HCT116 (cell line): ENCODE results near the gene SYNGAP1. TPM values are rescaled to one million over a fixed set of nuclear protein-coding genes. Genes with fewer than 3 reads are reported as not detected.

Source experiments
- ATAC-seq: fragments of 200-7000 bp; cut with Tn5 transposase; 2 replicates; pipeline ENCODE4 v1.9.1; 2020; ENCODE audit warnings: mild to moderate bottlenecking, moderate library complexity
- BruUV-seq: library from RNA; stranded (reverse); fragments of 400-500 nt; replicated peaks from 2 replicates; lab custom pipeline; 2021; lab: Mats Ljungman, UMichigan
- CTCF ChIA-PET: fragments of 300-600 bp; sonication (Branson Sonifier 250); formaldehyde crosslinking; loops from one replicate; lab custom pipeline; 2021; ENCODE audit warnings: antibody characterized with exemption; lab: Charles Lee
- POLR2A ChIA-PET: fragments of 300-600, 350-600 bp; sonication (Branson Sonifier 250); formaldehyde crosslinking; loops from one replicate; lab custom pipeline; 2021; ENCODE audit warnings: antibody characterized with exemption; lab: Charles Lee
- RAD21 ChIA-PET, 2 experiments: fragments of 300-600 bp; sonication (Branson Sonifier 250); formaldehyde crosslinking; loops; one replicate each; lab custom pipeline; 2023; ENCODE audit warnings: low total read pairs in 2 of 2; ENCODE audit not compliant: uncharacterized antibody in 2 of 2, unreplicated experiment in 2 of 2, low non-redundant PET in 1 of 2; lab: Charles Lee
- DNase-seq: peaks from one replicate; pipeline ENCODE4 v3.0.0-alpha.2; 2010; ENCODE audit warnings: low read depth, low spot score
- H2AFZ ChIP-seq: fragments of 200-600 bp; shearing (Covaris generic), sonication (generic); 2 replicates; pipeline ENCODE4 v1.6.1; 2017; ENCODE audit warnings: low read depth, mixed run types, mixed read lengths, antibody characterized with exemption, low read length; ENCODE audit not compliant: poor library complexity, severe bottlenecking
- H3K27ac ChIP-seq: 2 replicates; pipeline ENCODE4 v1.5.1; 2012; ENCODE audit warnings: low read depth, low read length
- H3K27me3 ChIP-seq: fragments of 200-600 bp; sonication (generic); 2 replicates; pipeline ENCODE4 v1.6.1; 2016; ENCODE audit warnings: mixed run types, low read length, mixed read lengths; ENCODE audit not compliant: insufficient read depth
- H3K36me3 ChIP-seq, 2 experiments: fragments of 200-500 bp in 1 of 2; fragments of 200-600 bp in 1 of 2; sonication (Bioruptor generic) in 1 of 2; sonication (generic) in 1 of 2; 2 replicates each; pipeline versions ENCODE4 v1.5.1 to v1.6.1; 2014 to 2016; ENCODE audit warnings: low read length in 2 of 2, inconsistent platforms in 1 of 2, mixed read lengths in 1 of 2, mixed run types in 1 of 2; ENCODE audit not compliant: insufficient read depth in 2 of 2, control insufficient read depth in 1 of 2
- H3K4me1 ChIP-seq, 2 experiments: fragments of 200-600 bp in 1 of 2; sonication (generic) in 1 of 2; 2 replicates each; pipeline versions ENCODE4 v1.5.1 to v1.6.1; 2012 to 2017; ENCODE audit warnings: low read length in 2 of 2, inconsistent platforms in 1 of 2, mild to moderate bottlenecking in 1 of 2, mixed read lengths in 1 of 2, mixed run types in 1 of 2, moderate library complexity in 1 of 2; ENCODE audit not compliant: insufficient read depth in 2 of 2, control insufficient read depth in 1 of 2
- H3K4me2 ChIP-seq: fragments of 200-600 bp; sonication (generic); 2 replicates; pipeline ENCODE4 v1.6.1; 2017; ENCODE audit warnings: mixed run types, low read length, mixed read lengths
- H3K4me3 ChIP-seq, 2 experiments: fragments of 200-600 bp in 1 of 2; sonication (generic) in 1 of 2; replicated peaks in 1 of 2; 2 replicates each; pipeline ENCODE4 v1.5.1; 2011 to 2016; ENCODE audit warnings: low read length in 2 of 2, control low read depth in 1 of 2, low read depth in 1 of 2, mild to moderate bottlenecking in 1 of 2, mixed read lengths in 1 of 2, mixed run types in 1 of 2
- H3K79me2 ChIP-seq: fragments of 200-600 bp; sonication (generic); 2 replicates; pipeline ENCODE4 v1.6.1; 2017; ENCODE audit warnings: mild to moderate bottlenecking, mixed run types, low read length, moderate library complexity, mixed read lengths; ENCODE audit not compliant: insufficient read depth
- H3K9ac ChIP-seq: fragments of 200-600 bp; sonication (generic); 2 replicates; pipeline ENCODE4 v1.6.1; 2016; ENCODE audit warnings: low read length, mixed read lengths
- H3K9me2 ChIP-seq: fragments of 200-600 bp; sonication (generic), shearing (Covaris generic); 2 replicates; pipeline ENCODE4 v1.6.1; 2017; ENCODE audit warnings: mixed run types, mild to moderate bottlenecking, moderate library complexity; ENCODE audit not compliant: insufficient read depth
- H3K9me3 ChIP-seq, 2 experiments: fragments of 200-500 bp in 1 of 2; fragments of 200-600 bp in 1 of 2; sonication (Bioruptor generic) in 1 of 2; sonication (generic) in 1 of 2; 2 replicates each; pipeline ENCODE4 v1.6.1; 2014 to 2017; ENCODE audit warnings: low read length in 2 of 2, mixed read lengths in 2 of 2, inconsistent platforms in 1 of 2, low read depth in 1 of 2, mild to moderate bottlenecking in 1 of 2, mixed run types in 1 of 2, moderate library complexity in 1 of 2; ENCODE audit not compliant: control insufficient read depth in 1 of 2, insufficient read depth in 1 of 2
- H4K20me1 ChIP-seq: fragments of 200-600 bp; sonication (generic), shearing (Covaris generic); 2 replicates; pipeline ENCODE4 v1.6.1; 2017; ENCODE audit warnings: mixed run types, mild to moderate bottlenecking, moderate library complexity; ENCODE audit not compliant: insufficient read depth
- CEBPB ChIP-seq: IDR thresholded peaks from 2 replicates; pipeline ENCODE4 v1.6.1; 2012; ENCODE audit warnings: low read depth
- EGR1 ChIP-seq: IDR thresholded peaks from 2 replicates; pipeline ENCODE4 v1.6.1; 2012; ENCODE audit warnings: low read depth
- ELF1 ChIP-seq: IDR thresholded peaks from 2 replicates; pipeline ENCODE4 v1.6.1; 2012; ENCODE audit warnings: low read depth, borderline replicate concordance
- EZH2 ChIP-seq: fragments of 200-600 bp; sonication (generic); IDR thresholded peaks from 2 replicates; pipeline ENCODE4 v1.6.1; 2017; ENCODE audit warnings: antibody characterized with exemption, mixed run types
- FOSL1 ChIP-seq: IDR thresholded peaks from 2 replicates; pipeline ENCODE4 v1.6.1; 2012; ENCODE audit warnings: low read depth
- JUND ChIP-seq: IDR thresholded peaks from 2 replicates; pipeline ENCODE4 v1.6.1; 2012
- MAX ChIP-seq: IDR thresholded peaks from 2 replicates; pipeline ENCODE4 v1.6.1; 2012
- POLR2A ChIP-seq: IDR thresholded peaks from 2 replicates; pipeline ENCODE4 v1.7.0; 2011; ENCODE audit warnings: borderline replicate concordance; ENCODE audit not compliant: insufficient read depth, insufficient read length; ENCODE audit errors: extremely low read depth
- POLR2AphosphoS5 ChIP-seq: IDR thresholded peaks from 2 replicates; pipeline ENCODE4 v1.6.1; 2011; ENCODE audit warnings: mild to moderate bottlenecking, low read depth, low read length, moderate library complexity
- RAD21 ChIP-seq: IDR thresholded peaks from 2 replicates; pipeline ENCODE4 v1.6.1; 2012; ENCODE audit warnings: low read depth, mild to moderate bottlenecking
- SIN3A ChIP-seq: IDR thresholded peaks from 2 replicates; pipeline ENCODE4 v1.6.1; 2012; ENCODE audit warnings: low read depth
- SP1 ChIP-seq: IDR thresholded peaks from 2 replicates; pipeline ENCODE4 v1.6.1; 2012; ENCODE audit warnings: low read depth
- TCF7L2 ChIP-seq: IDR thresholded peaks from 2 replicates; pipeline ENCODE4 v1.7.0; 2011; ENCODE audit warnings: borderline replicate concordance, inconsistent platforms; ENCODE audit not compliant: insufficient read depth, insufficient read length; ENCODE audit errors: extremely low read depth
- intact Hi-C: fragments of 100-400 bp; cut with micrococcal nuclease; formaldehyde crosslinking; loops from 2 replicates; pipeline ENCODE4 v1.10.0; 2022
- total RNA-seq: library from RNA; stranded (reverse); gene quantifications from one replicate; pipeline ENCODE4 v1.2.1, GENCODE V29; 2021; ENCODE audit not compliant: unreplicated experiment
- TF ChIP-seq, protein P1 (sequence below): IDR thresholded peaks from 2 replicates; pipeline ENCODE4 v1.6.1; 2012; ENCODE audit warnings: low read depth
- TF ChIP-seq, protein P2 (sequence below): IDR thresholded peaks from 2 replicates; pipeline ENCODE4 v1.6.1; 2012
- TF ChIP-seq, protein P3 (sequence below), 3 experiments: fragments of 200-600 bp in 1 of 3; sonication (generic) in 1 of 3; IDR thresholded peaks in 2 of 3; conservative IDR thresholded peaks in 1 of 3; 2 replicates each; pipeline ENCODE4 v1.5.1; 2012 to 2017; ENCODE audit warnings: low read depth in 2 of 3, low read length in 2 of 3, antibody characterized with exemption in 1 of 3, borderline replicate concordance in 1 of 3, control low read depth in 1 of 3, mild to moderate bottlenecking in 1 of 3, mixed read lengths in 1 of 3, mixed run types in 1 of 3, moderate library complexity in 1 of 3; ENCODE audit not compliant: insufficient read depth in 1 of 3

SYNGAP1 gene
- total RNA-seq, 1 experiment from 2014 or later, result 11.5 TPM

- ChIA-PET RAD21 (no interaction called here), POLR2A (no interaction called here), CTCF (no interaction called here)
- H3K9me2 ChIP-seq, result no peaks in the 10 kb centered on the region
- no peak overlapping the region for H3K27ac ChIP-seq
- H3K4me3 ChIP-seq, result no peak overlapping the region
- DNase-seq, result no peak
- H3K4me2 ChIP-seq, result no peak overlapping the region
- no TSS peak for BruUV-seq
- H3K27me3 ChIP-seq, result no peaks in the 10 kb centered on the region
- intact Hi-C loops, result no loop called here
- TF ChIP-seq CEBPB (no peak), POLR2A (no peak), JUND (no peak), RAD21 (no peak), SP1 (no peak), EZH2 (no peak), MAX (no peak), ELF1 (no peak), EGR1 (no peak), FOSL1 (no peak), POLR2AphosphoS5 (no peak), TCF7L2 (no peak), SIN3A (no peak)
- TF ChIP-seq, protein P1, sequence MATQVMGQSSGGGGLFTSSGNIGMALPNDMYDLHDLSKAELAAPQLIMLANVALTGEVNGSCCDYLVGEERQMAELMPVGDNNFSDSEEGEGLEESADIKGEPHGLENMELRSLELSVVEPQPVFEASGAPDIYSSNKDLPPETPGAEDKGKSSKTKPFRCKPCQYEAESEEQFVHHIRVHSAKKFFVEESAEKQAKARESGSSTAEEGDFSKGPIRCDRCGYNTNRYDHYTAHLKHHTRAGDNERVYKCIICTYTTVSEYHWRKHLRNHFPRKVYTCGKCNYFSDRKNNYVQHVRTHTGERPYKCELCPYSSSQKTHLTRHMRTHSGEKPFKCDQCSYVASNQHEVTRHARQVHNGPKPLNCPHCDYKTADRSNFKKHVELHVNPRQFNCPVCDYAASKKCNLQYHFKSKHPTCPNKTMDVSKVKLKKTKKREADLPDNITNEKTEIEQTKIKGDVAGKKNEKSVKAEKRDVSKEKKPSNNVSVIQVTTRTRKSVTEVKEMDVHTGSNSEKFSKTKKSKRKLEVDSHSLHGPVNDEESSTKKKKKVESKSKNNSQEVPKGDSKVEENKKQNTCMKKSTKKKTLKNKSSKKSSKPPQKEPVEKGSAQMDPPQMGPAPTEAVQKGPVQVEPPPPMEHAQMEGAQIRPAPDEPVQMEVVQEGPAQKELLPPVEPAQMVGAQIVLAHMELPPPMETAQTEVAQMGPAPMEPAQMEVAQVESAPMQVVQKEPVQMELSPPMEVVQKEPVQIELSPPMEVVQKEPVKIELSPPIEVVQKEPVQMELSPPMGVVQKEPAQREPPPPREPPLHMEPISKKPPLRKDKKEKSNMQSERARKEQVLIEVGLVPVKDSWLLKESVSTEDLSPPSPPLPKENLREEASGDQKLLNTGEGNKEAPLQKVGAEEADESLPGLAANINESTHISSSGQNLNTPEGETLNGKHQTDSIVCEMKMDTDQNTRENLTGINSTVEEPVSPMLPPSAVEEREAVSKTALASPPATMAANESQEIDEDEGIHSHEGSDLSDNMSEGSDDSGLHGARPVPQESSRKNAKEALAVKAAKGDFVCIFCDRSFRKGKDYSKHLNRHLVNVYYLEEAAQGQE, result no peak
- TF ChIP-seq, protein P2, sequence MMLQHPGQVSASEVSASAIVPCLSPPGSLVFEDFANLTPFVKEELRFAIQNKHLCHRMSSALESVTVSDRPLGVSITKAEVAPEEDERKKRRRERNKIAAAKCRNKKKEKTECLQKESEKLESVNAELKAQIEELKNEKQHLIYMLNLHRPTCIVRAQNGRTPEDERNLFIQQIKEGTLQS, result no peak
- TF ChIP-seq, protein P3, sequence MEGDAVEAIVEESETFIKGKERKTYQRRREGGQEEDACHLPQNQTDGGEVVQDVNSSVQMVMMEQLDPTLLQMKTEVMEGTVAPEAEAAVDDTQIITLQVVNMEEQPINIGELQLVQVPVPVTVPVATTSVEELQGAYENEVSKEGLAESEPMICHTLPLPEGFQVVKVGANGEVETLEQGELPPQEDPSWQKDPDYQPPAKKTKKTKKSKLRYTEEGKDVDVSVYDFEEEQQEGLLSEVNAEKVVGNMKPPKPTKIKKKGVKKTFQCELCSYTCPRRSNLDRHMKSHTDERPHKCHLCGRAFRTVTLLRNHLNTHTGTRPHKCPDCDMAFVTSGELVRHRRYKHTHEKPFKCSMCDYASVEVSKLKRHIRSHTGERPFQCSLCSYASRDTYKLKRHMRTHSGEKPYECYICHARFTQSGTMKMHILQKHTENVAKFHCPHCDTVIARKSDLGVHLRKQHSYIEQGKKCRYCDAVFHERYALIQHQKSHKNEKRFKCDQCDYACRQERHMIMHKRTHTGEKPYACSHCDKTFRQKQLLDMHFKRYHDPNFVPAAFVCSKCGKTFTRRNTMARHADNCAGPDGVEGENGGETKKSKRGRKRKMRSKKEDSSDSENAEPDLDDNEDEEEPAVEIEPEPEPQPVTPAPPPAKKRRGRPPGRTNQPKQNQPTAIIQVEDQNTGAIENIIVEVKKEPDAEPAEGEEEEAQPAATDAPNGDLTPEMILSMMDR (IDR thresholded peaks at IDR 0.05 in 2 of 3, conservative IDR thresholded peaks at IDR 0.05 in 1 of 3; ENCODE audit: borderline replicate concordance in 1 of 3, insufficient read depth in 1 of 3, low read depth in 2 of 3, low read length in 2 of 3), result no peak
- H3K79me2 ChIP-seq, result no peaks in the 10 kb centered on the region
- H4K20me1 ChIP-seq, result no peaks in the 10 kb centered on the region
- no peak overlapping the region for H2AFZ ChIP-seq
- no peaks in the 10 kb centered on the region for H3K9me3 ChIP-seq
- no peak for ATAC-seq
- H3K9ac ChIP-seq, result no peak overlapping the region
- H3K36me3 ChIP-seq, result no peaks in the 10 kb centered on the region; a peak in 1 of 4 replicates
- H3K4me1 ChIP-seq, result peaks cover 0 to 6% of the 10 kb centered on the region in 2 experiments; a peak in 2 of 4 replicates
These were observed 24.0 kb downstream of the SYNGAP1 start for GRCh38 chr6:33443619-33444504.
